Cardiac fibroblast (primary cell): ENCODE data around the gene GAB1.

Experiments used
- DNase-seq, 2 donors: peaks; one replicate each; pipeline versions ENCODE4 v3.0.0 to v3.0.0-alpha.2; 2010; ENCODE audit warnings: low read depth in 2 of 2
- H3K4me3 ChIP-seq, 2 donors: replicated peaks in 1 of 2; 1 replicate in 1 of 2; 2 replicates in 1 of 2; pipeline ENCODE4 v1.5.1; 2011; ENCODE audit warnings: low read depth in 2 of 2, low read length in 2 of 2, mild to moderate bottlenecking in 2 of 2, moderate library complexity in 1 of 2
- CTCF ChIP-seq: IDR thresholded peaks from one replicate; pipeline ENCODE4 v1.5.1; 2011; ENCODE audit warnings: low read depth, mild to moderate bottlenecking, low read length, inconsistent platforms

The GAB1 gene

GRCh38 chr4:143515905-143516304, 179.2 kb downstream of the GAB1 start:
- peak overlapping the region in 1 of 2 donors; percentile 92 for H3K4me3 ChIP-seq

DNA sequence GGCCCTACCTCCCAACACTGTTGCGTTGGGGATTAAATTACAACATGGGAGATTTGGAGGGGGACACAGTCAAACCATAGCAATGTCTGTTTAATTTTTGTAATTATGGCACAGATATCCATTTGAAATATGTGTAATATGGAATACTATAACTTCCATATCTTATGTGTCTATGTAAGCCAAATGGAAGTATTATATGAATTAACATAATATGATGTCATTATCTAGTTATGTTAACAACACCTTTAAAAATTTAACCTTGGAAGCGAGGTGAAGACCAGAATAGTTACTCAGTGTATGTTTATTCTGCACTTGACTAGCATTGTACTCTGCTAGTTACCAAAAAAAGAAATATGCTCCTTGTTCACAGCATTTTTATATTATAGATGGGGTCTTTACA, 181.1 kb downstream of the GAB1 start:
- no peak for TF ChIP-seq CTCF
- no peak overlapping the region for H3K4me3 ChIP-seq

More at GRCh38 chr4:143515905-143516304, 179.2 kb downstream of the GAB1 start:
- no peak for DNase-seq
- no peak for TF ChIP-seq CTCF

More for the DNA sequence above, 181.1 kb downstream of the GAB1 start:
- DNase-seq = no peak
